ENCODE results near the gene ZC3H12A. TPM values are rescaled to one million over a fixed set of nuclear protein-coding genes. Genes with fewer than 3 reads are reported as not detected.
"Not testable (repeated sequence)": the region's sequence is repeated elsewhere in the genome, so short reads cannot be mapped to it uniquely, and the experiment has no call there.

ZC3H12A gene
- total RNA-seq, 2 donors from 2014 or later: 40.1 to 73.3 TPM

- not testable (repeated sequence) for H3K27me3 Mint-ChIP-seq; H3K27ac Mint-ChIP-seq; ATAC-seq (replicated peaks); H3K4me3 Mint-ChIP-seq; H3K9me3 Mint-ChIP-seq
- Mint-ChIP-seq H3K36me3 (ENCODE audit: low read depth) (peaks cover 17% of the 10 kb centered on the region), H3K4me1 (peaks cover 21% of the 10 kb centered on the region)
These were observed 43.9 kb downstream of the ZC3H12A start for GRCh38 chr1:37518241-37518640.

- H3K27me3 Mint-ChIP-seq; H3K9me3 Mint-ChIP-seq; ATAC-seq (replicated peaks): not testable (repeated sequence)
- Mint-ChIP-seq H3K27ac (peak overlapping the region; percentile 80), H3K4me1 (peaks cover 17% of the 10 kb centered on the region), H3K36me3 (ENCODE audit: low read depth) (peaks cover 10% of the 10 kb centered on the region), H3K4me3 (peak overlapping the region; percentile 81)
These were observed 44.5 kb downstream of the ZC3H12A start for GRCh38 chr1:37518929-37519328.

- no peaks in the 10 kb centered on the region for H3K27me3 Mint-ChIP-seq
- peaks cover 7% of the 10 kb centered on the region for H3K36me3 Mint-ChIP-seq (ENCODE audit: low read depth)
- no peak for ATAC-seq (replicated peaks)
- H3K4me3 Mint-ChIP-seq: peak overlapping the region; percentile 81
- peaks cover 17% of the 10 kb centered on the region for H3K4me1 Mint-ChIP-seq
- H3K27ac Mint-ChIP-seq: peak overlapping the region; percentile 80
- H3K9me3 Mint-ChIP-seq: no peaks in the 10 kb centered on the region
These were observed 45.2 kb downstream of the ZC3H12A start for GRCh38 chr1:37519613-37520012.

- H3K4me1 Mint-ChIP-seq; H3K4me3 Mint-ChIP-seq; ATAC-seq (replicated peaks); H3K27ac Mint-ChIP-seq; H3K27me3 Mint-ChIP-seq; H3K9me3 Mint-ChIP-seq: not testable (repeated sequence)
- H3K36me3 Mint-ChIP-seq (ENCODE audit: low read depth): peaks cover 13% of the 10 kb centered on the region
These were observed 55.5 kb downstream of the ZC3H12A start for GRCh38 chr1:37529888-37530287.

GRCh38 chr1:37532418-37533156 lies 58.2 kb downstream of the ZC3H12A start:
- Mint-ChIP-seq H3K4me1 (peaks cover 19% of the 10 kb centered on the region), H3K36me3 (ENCODE audit: low read depth) (peaks cover 39% of the 10 kb centered on the region)
- H3K27me3 Mint-ChIP-seq; H3K27ac Mint-ChIP-seq; ATAC-seq (replicated peaks); H3K4me3 Mint-ChIP-seq; H3K9me3 Mint-ChIP-seq: not testable (repeated sequence)

- H3K4me1 Mint-ChIP-seq: peaks cover 23% of the 10 kb centered on the region
- H3K9me3 Mint-ChIP-seq: no peaks in the 10 kb centered on the region
- no peak for ATAC-seq (replicated peaks)
- peak overlapping the region; percentile 81 for H3K27ac Mint-ChIP-seq
- peaks cover 48% of the 10 kb centered on the region for H3K36me3 Mint-ChIP-seq (ENCODE audit: low read depth)
- H3K4me3 Mint-ChIP-seq: no peak overlapping the region
- no peaks in the 10 kb centered on the region for H3K27me3 Mint-ChIP-seq
These were observed 59.1 kb downstream of the ZC3H12A start for GRCh38 chr1:37533317-37534093.

Other genes starting within 250 kb of the ZC3H12A start
- 10 to 100 TPM; 53.1 to 56.8 TPM for gene MEAF6, start 40.2 kb downstream of the ZC3H12A start, total RNA-seq
- 10 to 100 TPM; 26.3 to 31.9 TPM for gene SNIP1, start 79.7 kb downstream of the ZC3H12A start, total RNA-seq
- gene DNALI1, start 82.4 kb downstream of the ZC3H12A start, total RNA-seq: under 1 TPM in 1 of 2 donors, not detected in 1; 0.37 TPM
- gene GNL2, start 121.4 kb downstream of the ZC3H12A start, total RNA-seq: 10 to 100 TPM; 48.8 to 76.6 TPM
- gene RSPO1, start 160.3 kb downstream of the ZC3H12A start, total RNA-seq: not detected
- 10 to 100 TPM; 51.2 to 67.5 TPM for gene CDCA8, start 217.9 kb downstream of the ZC3H12A start, total RNA-seq